ENCODE data around the gene C1QL3. TPM values are rescaled to one million over a fixed set of nuclear protein-coding genes. Genes with fewer than 3 reads are reported as not detected.

C1QL3 gene
- total RNA-seq: 0.07 TPM in 1 of 2 replicates, not detected in the other

GRCh38 chr10:16521311-16522016, at the start of gene C1QL3:
Gene C1QL3 (minus strand): TSS chr10:16521879. CDS start chr10:16521065, 814 bp downstream.

Other genes starting within 250 kb of the C1QL3 start
- gene PTER, start 84.9 kb downstream of the C1QL3 start, total RNA-seq: 4.3 and 9.9 TPM in 2 replicates